ENCODE data around the gene ANO10. TPM values are rescaled to one million over a fixed set of nuclear protein-coding genes. Genes with fewer than 3 reads are reported as not detected.

The ANO10 gene
- total RNA-seq, 1 donor from 2014 or later, result 4.2 TPM

- Mint-ChIP-seq H3K27ac (no peak overlapping the region), H3K36me3 (ENCODE audit: low read depth) (no peaks in the 10 kb centered on the region), H3K9me3 (no peaks in the 10 kb centered on the region), H3K27me3 (ENCODE audit: insufficient read depth) (peaks cover 4% of the 10 kb centered on the region), H3K4me1 (ENCODE audit: low read depth) (peaks cover 17% of the 10 kb centered on the region), H3K4me3 (no peak overlapping the region)
- DNase-seq (ENCODE audit: low spot score), result peak; percentile 52
- intact Hi-C loops (cut with micrococcal nuclease), result loop anchor here (1.0 to 5.0 kb wide), 6 partner anchors 91 to 418 kb away; partner anchors contain the start of gene POMGNT2
These were observed 243.5 kb downstream of the ANO10 start for GRCh38 chr3:43378066-43378935.

- intact Hi-C loops (cut with micrococcal nuclease), result no loop called here
- no peak overlapping the region for H3K4me3 Mint-ChIP-seq
- H3K36me3 Mint-ChIP-seq (ENCODE audit: low read depth), result no peaks in the 10 kb centered on the region
- no peak overlapping the region for H3K27ac Mint-ChIP-seq
- peaks cover 19% of the 10 kb centered on the region for H3K4me1 Mint-ChIP-seq (ENCODE audit: low read depth)
- no peak for DNase-seq (ENCODE audit: low spot score)
- H3K9me3 Mint-ChIP-seq, result no peaks in the 10 kb centered on the region
- H3K27me3 Mint-ChIP-seq (ENCODE audit: insufficient read depth), result no peaks in the 10 kb centered on the region
These were observed 248.3 kb downstream of the ANO10 start for GRCh38 chr3:43373560-43373928.

DNA sequence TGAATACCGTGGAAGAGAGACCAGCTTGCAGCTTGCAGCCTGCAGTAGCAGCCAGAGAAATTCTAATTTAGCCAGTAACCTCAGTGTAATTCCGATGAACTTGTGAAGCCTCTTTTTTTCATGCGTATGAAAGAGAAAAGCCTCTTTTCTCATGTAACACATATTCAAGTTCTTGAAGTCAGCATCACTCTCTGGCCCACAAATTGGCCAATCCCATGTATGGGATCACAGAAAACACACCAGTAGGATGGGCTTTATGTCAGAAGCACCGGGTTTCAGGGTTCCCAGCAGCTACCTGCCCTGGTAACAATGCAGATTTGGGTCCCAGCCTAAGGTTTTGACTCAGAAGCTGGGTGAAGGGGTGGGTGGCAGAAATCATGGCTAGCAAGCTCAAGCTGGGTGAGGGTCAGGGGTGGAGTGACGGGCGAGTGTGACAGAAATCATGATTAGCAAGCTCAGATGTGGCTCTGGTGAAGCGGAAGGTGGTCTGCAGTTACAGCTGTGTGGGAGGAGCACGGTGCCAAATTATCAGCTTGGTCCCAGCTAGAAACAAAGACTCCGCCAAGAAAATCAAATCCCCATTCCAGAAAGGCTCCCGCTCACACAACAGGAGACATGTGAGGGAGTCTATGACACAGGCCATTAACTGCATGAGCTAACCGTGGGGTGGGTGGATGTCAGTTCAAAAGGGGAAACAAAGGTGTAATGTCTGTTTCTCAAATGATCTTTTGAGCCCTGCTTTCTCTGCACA, 248.8 kb downstream of the ANO10 start:
- H3K36me3 Mint-ChIP-seq (ENCODE audit: low read depth), result no peaks in the 10 kb centered on the region
- no peak for DNase-seq (ENCODE audit: low spot score)
- intact Hi-C loops (cut with micrococcal nuclease), result no loop called here
- peaks cover 13% of the 10 kb centered on the region for H3K4me1 Mint-ChIP-seq (ENCODE audit: low read depth)
- no peak overlapping the region for H3K4me3 Mint-ChIP-seq
- no peak overlapping the region for H3K27ac Mint-ChIP-seq
- H3K9me3 Mint-ChIP-seq, result no peaks in the 10 kb centered on the region
- no peaks in the 10 kb centered on the region for H3K27me3 Mint-ChIP-seq (ENCODE audit: insufficient read depth)

DNA sequence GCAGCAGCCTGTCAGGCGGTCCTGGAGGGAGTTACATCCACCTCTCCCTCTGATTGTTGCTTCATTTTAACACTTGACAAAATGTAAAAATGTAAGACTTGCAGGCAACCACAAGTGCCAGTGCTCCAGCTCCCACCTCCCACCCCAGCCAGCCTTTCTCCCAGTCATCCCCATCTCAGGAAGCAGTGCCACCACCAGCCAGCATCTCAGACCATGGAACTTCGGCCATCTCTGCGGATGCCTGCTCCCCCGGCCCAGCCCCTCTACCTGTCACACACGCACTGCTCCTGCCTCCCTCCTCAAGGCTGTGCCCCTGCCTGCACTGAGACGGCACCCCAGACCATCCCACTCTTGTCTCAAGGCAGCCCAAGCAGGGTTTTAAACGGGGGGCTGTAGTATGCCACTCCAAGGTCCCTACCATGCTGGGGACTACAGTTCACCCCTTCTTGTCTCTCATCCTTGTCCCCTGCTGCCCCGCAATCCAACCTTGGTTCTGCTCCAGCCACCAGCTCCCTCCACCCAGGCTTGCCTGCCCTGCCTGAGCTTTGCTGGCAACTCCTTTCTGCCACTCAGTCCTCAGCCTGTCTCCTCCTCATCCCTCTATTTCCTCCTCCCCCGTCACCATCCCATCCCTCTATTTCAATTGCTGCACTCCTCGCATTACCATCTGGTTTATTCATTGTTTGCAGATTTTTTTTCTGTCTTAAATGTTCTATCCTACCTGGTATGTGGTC, 249.6 kb downstream of the ANO10 start:
- Mint-ChIP-seq H3K36me3 (ENCODE audit: low read depth) (no peaks in the 10 kb centered on the region), H3K9me3 (no peaks in the 10 kb centered on the region), H3K4me1 (ENCODE audit: low read depth) (peaks cover 7% of the 10 kb centered on the region), H3K4me3 (no peak overlapping the region), H3K27ac (no peak overlapping the region), H3K27me3 (ENCODE audit: insufficient read depth) (no peaks in the 10 kb centered on the region)
- intact Hi-C loops (cut with micrococcal nuclease), result no loop called here
- no peak for DNase-seq (ENCODE audit: low spot score)

GRCh38 chr3:43371494-43371893, 250.3 kb downstream of the ANO10 start:
- no peak overlapping the region for H3K27ac Mint-ChIP-seq
- no peaks in the 10 kb centered on the region for H3K9me3 Mint-ChIP-seq
- no peaks in the 10 kb centered on the region for H3K27me3 Mint-ChIP-seq (ENCODE audit: insufficient read depth)

GRCh38 chr3:43370293-43370980, 251.4 kb downstream of the ANO10 start:
- Mint-ChIP-seq H3K4me3 (no peak overlapping the region), H3K9me3 (no peaks in the 10 kb centered on the region), H3K36me3 (ENCODE audit: low read depth) (no peaks in the 10 kb centered on the region), H3K4me1 (ENCODE audit: low read depth) (peaks cover 7% of the 10 kb centered on the region), H3K27me3 (ENCODE audit: insufficient read depth) (no peaks in the 10 kb centered on the region), H3K27ac (no peak overlapping the region)
- intact Hi-C loops (cut with micrococcal nuclease), result no loop called here
- no peak for DNase-seq (ENCODE audit: low spot score)

More at GRCh38 chr3:43371494-43371893, 250.3 kb downstream of the ANO10 start:
- DNase-seq (ENCODE audit: low spot score), result no peak
- intact Hi-C loops (cut with micrococcal nuclease), result no loop called here
- Mint-ChIP-seq H3K36me3 (ENCODE audit: low read depth) (no peaks in the 10 kb centered on the region), H3K4me1 (ENCODE audit: low read depth) (peaks cover 7% of the 10 kb centered on the region), H3K4me3 (no peak overlapping the region)

GRCh38 chr3:43369404-43370292, 252.2 kb downstream of the ANO10 start:
- Mint-ChIP-seq H3K27me3 (ENCODE audit: insufficient read depth) (no peaks in the 10 kb centered on the region), H3K27ac (no peak overlapping the region), H3K4me1 (ENCODE audit: low read depth) (peaks cover 7% of the 10 kb centered on the region), H3K36me3 (ENCODE audit: low read depth) (no peaks in the 10 kb centered on the region), H3K4me3 (no peak overlapping the region), H3K9me3 (no peaks in the 10 kb centered on the region)
- intact Hi-C loops (cut with micrococcal nuclease), result no loop called here
- no peak for DNase-seq (ENCODE audit: low spot score)

DNA sequence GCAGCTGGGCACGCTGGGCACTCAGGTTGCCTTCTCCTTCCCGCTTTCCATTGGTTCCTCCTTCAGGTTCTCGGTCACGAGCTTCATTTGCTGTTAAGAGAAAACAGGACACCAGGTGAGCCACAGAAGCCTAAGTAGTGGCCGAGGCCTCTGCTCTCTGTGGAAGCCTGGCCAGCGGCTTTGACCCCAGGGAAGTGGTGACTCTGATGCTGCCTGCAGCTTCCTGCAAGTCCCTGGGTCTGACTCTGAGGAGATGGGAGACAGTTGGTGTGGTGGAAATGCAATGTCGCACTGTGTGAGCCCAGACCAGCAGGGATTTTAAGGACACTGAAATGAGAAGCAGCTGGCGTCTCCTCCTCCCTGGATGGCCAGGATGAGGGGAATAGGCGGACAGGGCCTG, 254.9 kb downstream of the ANO10 start:
- H3K9me3 Mint-ChIP-seq, result no peaks in the 10 kb centered on the region
- no peak overlapping the region for H3K4me3 Mint-ChIP-seq
- no peak overlapping the region for H3K27ac Mint-ChIP-seq
- H3K36me3 Mint-ChIP-seq (ENCODE audit: low read depth), result no peaks in the 10 kb centered on the region
- no peaks in the 10 kb centered on the region for H3K27me3 Mint-ChIP-seq (ENCODE audit: insufficient read depth)
- intact Hi-C loops (cut with micrococcal nuclease), result no loop called here
- H3K4me1 Mint-ChIP-seq (ENCODE audit: low read depth), result peaks cover 7% of the 10 kb centered on the region
- DNase-seq (ENCODE audit: low spot score), result no peak

GRCh38 chr3:43366481-43366880, 255.3 kb downstream of the ANO10 start:
- no peaks in the 10 kb centered on the region for H3K27me3 Mint-ChIP-seq (ENCODE audit: insufficient read depth)
- H3K36me3 Mint-ChIP-seq (ENCODE audit: low read depth), result no peaks in the 10 kb centered on the region
- peaks cover 7% of the 10 kb centered on the region for H3K4me1 Mint-ChIP-seq (ENCODE audit: low read depth)
- no peak for DNase-seq (ENCODE audit: low spot score)
- no peak overlapping the region for H3K27ac Mint-ChIP-seq
- no peak overlapping the region for H3K4me3 Mint-ChIP-seq
- no peaks in the 10 kb centered on the region for H3K9me3 Mint-ChIP-seq
- intact Hi-C loops (cut with micrococcal nuclease), result no loop called here

- Mint-ChIP-seq H3K27ac (no peak overlapping the region), H3K4me3 (no peak overlapping the region), H3K27me3 (ENCODE audit: insufficient read depth) (no peaks in the 10 kb centered on the region), H3K9me3 (no peaks in the 10 kb centered on the region), H3K4me1 (ENCODE audit: low read depth) (peaks cover under 1% of the 10 kb centered on the region), H3K36me3 (ENCODE audit: low read depth) (no peaks in the 10 kb centered on the region)
- intact Hi-C loops (cut with micrococcal nuclease), result no loop called here
- DNase-seq (ENCODE audit: low spot score), result no peak
These were observed 256.1 kb downstream of the ANO10 start for GRCh38 chr3:43365601-43366305.

GRCh38 chr3:43364926-43365325, 256.9 kb downstream of the ANO10 start:
- intact Hi-C loops (cut with micrococcal nuclease), result no loop called here
- H3K27me3 Mint-ChIP-seq (ENCODE audit: insufficient read depth), result no peaks in the 10 kb centered on the region

More at GRCh38 chr3:43364926-43365325, 256.9 kb downstream of the ANO10 start:
- Mint-ChIP-seq H3K4me1 (ENCODE audit: low read depth) (no peaks in the 10 kb centered on the region), H3K9me3 (no peaks in the 10 kb centered on the region), H3K27ac (no peak overlapping the region), H3K36me3 (ENCODE audit: low read depth) (no peaks in the 10 kb centered on the region), H3K4me3 (no peak overlapping the region)
- no peak for DNase-seq (ENCODE audit: low spot score)
